HG02610 (cell line): ENCODE results near the gene CEP131.

Source experiments
- ATAC-seq: cut with Tn5 transposase; IDR thresholded peaks from one replicate; pipeline ENCODE4 v1.9.1; 2021; ENCODE audit warnings: mild to moderate bottlenecking, moderate library complexity; ENCODE audit not compliant: unreplicated experiment

CEP131 gene

GRCh38 chr17:81171941-81172340, 50.8 kb downstream of the CEP131 start:
- ATAC-seq = no peak

DNA sequence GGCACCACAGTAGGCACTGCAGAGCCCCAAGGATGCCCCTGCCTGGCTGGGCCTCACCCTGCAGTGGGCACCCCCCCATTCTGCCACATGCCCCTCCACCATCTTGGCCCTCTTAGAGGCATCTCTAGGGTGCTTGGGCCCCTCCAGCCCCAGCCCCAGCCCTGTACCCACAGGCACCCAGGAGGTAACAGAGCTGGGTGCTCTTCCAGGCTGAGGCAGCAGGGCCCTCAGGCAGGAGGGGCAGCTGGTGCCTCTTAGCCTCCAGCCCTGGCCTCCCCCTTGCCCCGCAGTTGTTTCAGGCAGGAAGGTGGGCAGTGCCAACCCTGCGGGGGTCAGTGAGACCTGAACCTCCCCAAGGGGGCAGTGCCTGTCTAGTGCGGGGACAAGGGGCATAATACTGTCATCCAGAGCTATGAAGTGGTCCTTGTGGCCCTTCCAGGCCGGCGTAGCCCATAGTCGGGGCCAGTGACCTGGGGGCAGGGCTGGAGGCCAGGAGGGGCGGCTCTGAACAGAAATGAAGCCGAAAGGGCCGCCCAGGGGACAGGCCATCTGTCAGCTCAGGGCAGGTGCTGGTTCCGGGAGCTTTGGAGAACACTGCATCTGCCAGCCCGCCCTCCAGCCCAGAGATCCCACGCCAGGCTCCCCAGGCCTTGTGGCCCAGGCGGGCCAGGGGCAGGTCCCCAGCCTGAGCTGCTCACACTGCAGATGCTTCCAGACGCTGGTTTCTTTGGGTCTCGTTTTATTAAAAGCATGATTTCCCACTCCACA, 51.9 kb downstream of the CEP131 start:
- no peak for ATAC-seq

- no peak for ATAC-seq
These were observed 52.9 kb downstream of the CEP131 start for GRCh38 chr17:81169870-81170309.

- no peak for ATAC-seq
These were observed 55.1 kb downstream of the CEP131 start for GRCh38 chr17:81167638-81168037.

DNA sequence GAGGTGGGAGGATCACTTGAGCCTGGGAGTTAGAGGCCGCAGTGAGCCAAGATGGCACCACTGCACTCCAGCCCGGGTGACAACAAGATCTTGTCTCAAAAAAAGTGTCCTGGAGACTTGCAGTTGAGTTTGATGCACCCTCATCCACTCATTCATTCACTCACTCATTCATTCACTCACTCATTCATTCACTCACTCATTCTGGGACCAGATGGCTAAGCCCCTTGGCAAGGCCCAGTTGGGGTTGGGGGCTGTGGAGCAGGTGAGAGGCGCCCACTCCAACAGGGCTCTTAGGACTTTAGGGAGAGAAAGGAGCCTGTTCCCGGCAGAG, 55.6 kb downstream of the CEP131 start:
- ATAC-seq = no peak

DNA sequence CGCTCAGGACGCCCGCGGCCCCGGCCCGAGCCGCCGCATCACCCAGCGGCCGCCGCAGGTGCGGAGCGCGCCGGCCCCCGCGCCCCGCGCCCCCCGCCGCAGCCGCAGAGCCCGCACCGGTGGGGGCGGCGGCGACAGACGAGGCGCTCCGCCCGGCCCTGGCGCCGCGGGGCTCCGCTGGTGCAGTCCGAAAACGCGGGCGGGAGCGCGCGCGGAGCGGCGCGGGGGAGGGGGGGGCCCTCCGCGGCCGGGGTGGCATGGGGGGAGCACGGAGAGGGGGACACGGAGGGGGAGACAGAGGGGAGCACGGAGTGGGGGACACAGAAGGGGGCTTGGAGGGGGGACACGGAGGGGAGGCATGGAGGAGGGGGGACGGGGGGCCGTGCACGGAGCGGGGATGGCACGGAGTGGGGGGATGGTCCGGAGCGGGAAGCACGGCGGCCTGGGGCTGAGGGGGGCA, 56.7 kb downstream of the CEP131 start, which contains the start of gene AATK:
Gene AATK (minus strand): TSS at position 189 of the 460 bp plus-strand sequence. CDS start 229 bp downstream, outside the sequence.
- no peak for ATAC-seq

DNA sequence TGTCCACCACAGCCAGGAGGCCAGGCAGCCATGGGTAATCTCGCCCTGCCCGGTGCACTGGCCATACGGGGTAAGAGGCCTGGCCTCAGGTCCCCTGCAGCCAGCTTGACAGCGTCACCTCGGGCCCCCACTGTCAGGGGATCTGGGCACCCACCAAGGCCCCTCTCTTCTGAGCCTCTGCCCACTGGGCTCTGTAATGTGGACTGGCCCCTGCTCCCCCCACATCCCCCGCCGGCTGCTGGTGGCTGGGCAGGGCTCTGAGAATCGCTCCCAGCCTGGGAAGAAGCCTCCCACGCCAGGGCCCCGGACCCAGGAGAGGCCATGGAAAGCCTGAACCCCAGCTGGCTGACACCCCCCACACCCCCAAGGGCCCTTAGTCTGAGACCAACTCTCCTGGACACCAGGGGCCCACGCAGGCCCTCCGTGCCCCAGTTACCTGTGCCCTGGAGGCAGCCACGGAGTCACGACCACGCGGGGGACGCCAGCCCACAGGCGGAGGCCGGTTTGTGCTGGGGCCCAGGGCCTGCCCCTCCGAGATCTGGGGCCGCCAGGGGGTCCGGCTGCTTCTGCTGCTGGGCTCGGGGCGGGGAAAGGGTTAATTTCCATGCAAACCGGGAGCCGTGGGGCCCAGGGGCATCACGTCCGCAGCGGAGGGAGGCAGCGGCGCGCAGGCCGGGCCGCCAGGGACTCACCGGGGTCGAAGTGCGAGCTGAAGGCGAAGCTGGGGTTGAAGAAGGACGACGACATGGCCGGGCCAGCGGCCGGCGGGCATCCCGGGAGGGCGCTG, 57.3 kb downstream of the CEP131 start, which contains the start of gene PVALEF:
Gene PVALEF (plus strand): TSS at position 262 of the 787 bp plus-strand sequence. CDS start 15,720 bp downstream, outside the sequence.
- ATAC-seq = no peak

GRCh38 chr17:81164371-81165245, 58.2 kb downstream of the CEP131 start:
- ATAC-seq = no peak

DNA sequence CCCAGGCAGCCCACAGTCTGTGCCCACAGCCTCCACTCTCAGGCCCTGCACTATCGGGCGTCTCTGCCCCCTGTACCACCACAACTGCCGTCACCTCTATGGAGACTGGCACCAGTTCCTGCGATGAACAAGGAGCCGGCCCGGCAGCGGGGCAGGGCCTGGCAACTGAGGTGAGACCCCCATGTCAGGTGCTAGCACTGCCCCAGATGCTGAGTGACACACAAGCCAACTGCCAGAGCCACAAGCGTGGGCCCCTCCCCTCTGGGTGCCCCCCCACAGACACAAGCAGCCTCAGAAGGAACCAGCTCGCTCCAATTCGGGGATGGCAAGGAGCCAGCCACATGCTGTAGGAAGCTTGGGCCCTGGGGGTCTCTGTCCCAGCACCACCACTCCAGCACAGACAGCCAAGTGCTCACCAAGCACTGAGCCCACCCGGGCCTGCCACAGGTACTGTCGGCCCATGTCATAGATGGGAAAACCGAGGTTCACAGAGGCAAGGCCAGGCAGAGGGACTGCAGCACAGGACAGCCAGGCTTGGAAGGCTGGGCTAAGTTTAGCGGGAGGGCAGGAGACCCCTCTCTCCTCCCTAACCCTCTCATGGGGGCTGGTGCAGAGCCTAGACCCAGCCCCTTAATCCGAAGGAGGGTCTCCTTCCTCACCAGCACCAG, 58.9 kb downstream of the CEP131 start:
- no peak for ATAC-seq

DNA sequence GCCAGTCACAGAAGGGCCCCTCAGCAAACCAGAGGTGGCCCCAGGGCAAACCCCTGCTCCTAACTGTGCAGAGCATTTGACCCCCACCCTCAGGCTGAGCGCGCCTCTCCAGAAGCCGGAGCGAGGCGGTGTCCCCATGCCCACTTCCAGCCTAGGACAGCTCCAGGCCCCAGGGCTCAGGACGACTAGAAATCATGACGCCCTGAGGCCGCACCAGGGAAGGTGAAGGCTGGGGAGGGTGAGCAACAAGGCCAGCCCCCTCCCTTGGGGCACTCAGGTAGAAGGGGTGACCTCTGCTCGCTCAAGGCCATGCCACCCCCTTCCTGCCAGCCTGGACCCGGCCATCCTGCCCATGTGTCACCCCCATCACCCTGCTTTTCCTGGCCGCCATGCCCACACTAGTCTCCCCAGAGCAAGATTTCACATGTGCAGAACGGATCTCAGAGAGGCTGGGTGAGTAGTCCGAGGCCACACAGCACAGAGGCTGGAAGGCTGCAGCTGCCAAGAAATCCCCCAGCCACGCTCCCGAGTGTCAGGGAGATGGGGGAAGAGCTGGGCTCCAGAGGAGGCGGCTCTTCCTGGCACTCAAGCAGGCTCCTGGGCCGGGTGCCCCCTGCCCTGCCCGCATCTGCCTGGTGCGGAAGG, 59.6 kb downstream of the CEP131 start:
- ATAC-seq = no peak

GRCh38 chr17:81162491-81162890, 60.3 kb downstream of the CEP131 start:
- ATAC-seq = no peak

GRCh38 chr17:81161972-81162371, 60.8 kb downstream of the CEP131 start:
- ATAC-seq = no peak

DNA sequence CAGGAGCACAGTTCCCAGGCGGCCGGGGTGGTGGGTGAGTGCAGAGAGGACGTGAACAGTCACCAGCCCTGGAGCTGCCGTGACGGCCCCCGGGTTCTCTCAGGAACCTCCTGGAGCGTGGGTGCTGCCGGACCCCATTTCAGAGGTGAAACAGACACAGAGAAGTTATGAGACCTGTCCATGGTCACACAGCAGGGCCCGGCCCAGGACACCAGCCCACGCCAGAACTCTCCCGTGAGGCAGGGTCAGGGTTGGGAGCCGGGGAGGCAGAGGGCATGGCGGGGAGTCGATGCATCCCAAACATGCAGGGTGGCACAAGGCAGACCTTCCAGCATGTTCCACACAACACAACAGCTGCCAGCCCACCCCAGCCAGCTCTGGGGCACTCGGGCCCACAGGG, 61.2 kb downstream of the CEP131 start:
- no peak for ATAC-seq

- no peak for ATAC-seq
These were observed 61.9 kb downstream of the CEP131 start for GRCh38 chr17:81160747-81161453.

- ATAC-seq = no peak
These were observed 62.5 kb downstream of the CEP131 start for GRCh38 chr17:81160306-81160705.

GRCh38 chr17:81159611-81160265, 63.0 kb downstream of the CEP131 start:
- ATAC-seq = no peak

DNA sequence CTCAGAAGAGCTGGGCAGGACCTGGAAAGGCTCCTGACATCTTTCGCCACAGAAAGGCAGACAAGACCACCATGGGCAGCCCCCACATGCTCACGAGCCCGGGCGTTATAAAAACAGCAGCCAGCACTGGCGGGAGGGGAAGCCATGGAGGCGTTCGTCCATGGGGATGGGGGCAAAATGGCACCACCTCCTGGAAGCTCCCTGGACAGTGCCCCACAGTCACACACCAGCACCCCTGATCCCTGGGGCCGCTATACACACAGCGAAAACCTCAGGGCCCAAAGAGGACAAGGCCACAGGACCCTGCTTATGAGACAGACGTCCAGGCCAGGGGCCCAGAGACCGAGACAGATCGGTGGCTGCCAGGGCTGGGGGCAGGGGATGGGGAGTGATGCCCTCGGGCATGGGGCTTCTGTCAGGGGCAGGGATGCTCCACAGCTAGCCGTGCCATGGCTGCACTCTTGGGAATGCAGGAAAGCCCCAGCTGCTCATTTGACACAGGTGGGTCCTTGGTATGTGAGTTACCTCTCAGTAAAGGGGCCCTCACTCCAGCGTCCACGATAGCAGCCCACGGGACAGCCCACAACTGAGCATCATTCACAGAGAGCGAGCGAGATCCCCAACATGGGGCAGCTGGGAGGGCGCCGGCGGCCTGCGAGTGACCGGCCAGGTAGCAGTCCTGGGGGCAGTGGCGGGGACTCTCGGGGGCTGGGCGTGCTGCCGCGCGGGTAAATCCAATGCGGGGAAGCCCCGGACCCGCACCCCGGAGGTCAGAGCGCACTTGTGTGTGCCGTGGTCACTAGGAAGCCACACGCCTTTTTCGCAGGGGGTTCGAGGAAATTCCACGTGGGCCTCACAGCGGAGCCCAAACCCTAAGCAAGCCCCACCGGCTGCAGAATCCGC, 63.8 kb downstream of the CEP131 start:
- ATAC-seq = no peak
